GM12878 (cell line): ENCODE data around the gene STAT3. TPM values are rescaled to one million over a fixed set of nuclear protein-coding genes. Genes with fewer than 3 reads are reported as not detected.

Source experiments
- ATAC-seq: fragments of 200-7000 bp; cut with Tn5 transposase; 3 replicates; pipeline ENCODE4 v1.9.1; 2020; ENCODE audit warnings: mild to moderate bottlenecking, moderate library complexity
- Bru-seq: library from RNA; stranded (reverse); fragments of 400-500 nt; gene quantifications from one replicate; lab custom pipeline; 2021; lab: Mats Ljungman, UMichigan
- BruChase-seq, 2 experiments: library from RNA; stranded (reverse); fragments of 400-500 nt; gene quantifications; one replicate each; lab custom pipeline; 2021; lab: Mats Ljungman, UMichigan
- BruUV-seq: library from RNA; stranded (reverse); fragments of 400-500 nt; replicated peaks from 2 replicates; lab custom pipeline; 2021; lab: Mats Ljungman, UMichigan
- CTCF ChIA-PET: fragments of 300-600 bp; sonication (Branson Sonifier 250); formaldehyde crosslinking; extraction: SDS; loops from one replicate; lab custom pipeline; 2021; ENCODE audit warnings: inconsistent platforms; lab: Yijun Ruan, JAX
- POLR2A ChIA-PET: fragments of 350-600 bp; formaldehyde crosslinking; extraction: SDS; loops from one replicate; lab custom pipeline; 2021; ENCODE audit warnings: inconsistent platforms; lab: Charles Lee
- RAD21 ChIA-PET: fragments of 300-600 bp; sonication (Branson Sonifier 250); formaldehyde crosslinking; loops from one replicate; lab custom pipeline; 2023; ENCODE audit warnings: antibody characterized with exemption; ENCODE audit not compliant: unreplicated experiment; lab: Charles Lee
- SMC1A ChIA-PET: fragments of 300-600 bp; sonication (Branson Sonifier 250); formaldehyde crosslinking; loops from one replicate; lab custom pipeline; 2023; ENCODE audit not compliant: unreplicated experiment, uncharacterized antibody; lab: Charles Lee
- DNase-seq: peaks from one replicate; pipeline ENCODE4 v3.0.0-alpha.2; 2011; ENCODE audit warnings: low read depth, low spot score
- FAIRE-seq: peaks from 3 replicates; lab custom pipeline; 2011; peaks lifted over from hg19 to GRCh38; lab: Jason Lieb, UNC
- H2AFZ ChIP-seq: 2 replicates; pipeline ENCODE4 v1.6.0; 2011; ENCODE audit warnings: low read depth, low read length, control low read depth; ENCODE audit not compliant: control insufficient read depth
- H3K27ac ChIP-seq: 2 replicates; pipeline ENCODE4 v1.5.1; 2011; ENCODE audit warnings: control low read depth; ENCODE audit not compliant: control insufficient read depth, insufficient read depth
- H3K27me3 ChIP-seq, 2 experiments: replicated peaks in 1 of 2; 2 replicates each; pipeline versions ENCODE4 v1.6.0 to v1.6.1; 2011; ENCODE audit warnings: low read length in 1 of 2; ENCODE audit not compliant: control insufficient read depth in 2 of 2, insufficient read depth in 2 of 2
- H3K36me3 ChIP-seq, 2 experiments: 2 replicates each; pipeline ENCODE4 v1.5.1; 2011; ENCODE audit warnings: low read length in 1 of 2; ENCODE audit not compliant: control insufficient read depth in 2 of 2, insufficient read depth in 2 of 2
- H3K4me1 ChIP-seq: 2 replicates; pipeline ENCODE4 v1.6.1; 2011; ENCODE audit warnings: mild to moderate bottlenecking, low read length, moderate library complexity, mixed read lengths; ENCODE audit not compliant: control insufficient read depth, insufficient read depth
- H3K4me2 ChIP-seq: 2 replicates; pipeline ENCODE4 v1.6.0; 2011; ENCODE audit warnings: control low read depth; ENCODE audit not compliant: control insufficient read depth, insufficient read depth
- H3K4me3 ChIP-seq: fragments of 200-600 bp; sonication (generic); 2 replicates; pipeline ENCODE4 v1.5.1; 2016
- H3K79me2 ChIP-seq: 2 replicates; pipeline ENCODE4 v1.6.0; 2011; ENCODE audit warnings: low read length; ENCODE audit not compliant: control insufficient read depth, insufficient read depth
- H3K9ac ChIP-seq: 2 replicates; pipeline ENCODE4 v1.8.0; 2011; ENCODE audit warnings: low read length, control low read depth, mixed read lengths; ENCODE audit not compliant: control insufficient read depth, insufficient read depth
- H3K9me3 ChIP-seq: replicated peaks from 3 replicates; pipeline ENCODE4 v1.5.1; 2011; ENCODE audit warnings: mild to moderate bottlenecking, low read length; ENCODE audit not compliant: control insufficient read depth, insufficient read depth
- H4K20me1 ChIP-seq: 2 replicates; pipeline ENCODE4 v1.6.0; 2011; ENCODE audit not compliant: control insufficient read depth, insufficient read depth
- CTCF ChIP-seq, 3 experiments: IDR thresholded peaks in 2 of 3; conservative IDR thresholded peaks in 1 of 3; 2 replicates each; pipeline ENCODE4 v1.5.1; 2011; ENCODE audit warnings: low read depth in 3 of 3, low read length in 3 of 3, mild to moderate bottlenecking in 3 of 3, control low read depth in 2 of 3, moderate library complexity in 2 of 3, inconsistent platforms in 1 of 3, mixed read lengths in 1 of 3; ENCODE audit not compliant: control insufficient read depth in 2 of 3, insufficient read depth in 1 of 3; ENCODE audit errors: extremely low read depth in 1 of 3
- HDGF ChIP-seq: fragments of 450-650 bp; IDR thresholded peaks from 2 replicates; pipeline ENCODE4 v1.6.1; 2016; ENCODE audit warnings: antibody characterized with exemption
- IRF4 ChIP-seq: IDR thresholded peaks from 2 replicates; pipeline ENCODE4 v1.6.1; 2011; ENCODE audit warnings: low read depth, low read length
- LARP7 ChIP-seq: fragments of 450-650 bp; IDR thresholded peaks from 2 replicates; pipeline ENCODE4 v1.6.1; 2017; ENCODE audit warnings: mild to moderate bottlenecking
- NFIC ChIP-seq: IDR thresholded peaks from 2 replicates; pipeline ENCODE4 v1.6.1; 2012; ENCODE audit warnings: low read depth, mild to moderate bottlenecking, inconsistent platforms, low read length, moderate library complexity
- NR2F1 ChIP-seq: fragments of 450-650 bp; conservative IDR thresholded peaks from 2 replicates; pipeline ENCODE4 v1.6.1; 2017; ENCODE audit warnings: mild to moderate bottlenecking
- RBBP5 ChIP-seq: fragments of 200-600 bp; sonication (generic); conservative IDR thresholded peaks from 2 replicates; pipeline ENCODE4 v1.6.1; 2016
- ZBTB4 ChIP-seq: fragments of 450-650 bp; formaldehyde crosslinking; IDR thresholded peaks from 2 replicates; pipeline ENCODE4 v1.4.0; 2022; ENCODE audit warnings: mild to moderate bottlenecking, moderate library complexity
- ZNF274 ChIP-seq: IDR thresholded peaks from one replicate; pipeline ENCODE4 v1.8.0; 2011; ENCODE audit not compliant: insufficient read length, insufficient read depth
- WGBS: methylation state at CpG from one replicate; pipeline ENCODE4 v1.1.6; 2016; ENCODE audit warnings: low lambda C conversion rate; ENCODE audit not compliant: insufficient replicate concordance, insufficient coverage; ENCODE audit errors: missing lambda C conversion rate; 5-methylcytosine and 5-hydroxymethylcytosine counted together
- in situ Hi-C: fragments of 300-500 bp; cut with MboI; formaldehyde crosslinking; loops from 9 replicates; pipeline ENCODE4 v1.14.3; 2018; ENCODE audit warnings: mixed read lengths
- intact Hi-C: fragments of 100-400 bp; cut with micrococcal nuclease; formaldehyde crosslinking; loops from one replicate; pipeline ENCODE4 v1.14.2; 2022; ENCODE audit not compliant: unreplicated experiment
- long read RNA-seq, 2 experiments: library from polyadenylated mRNA; unstranded; transcript quantifications; one replicate each; pipeline ENCODE4 v2.0.0, GENCODE V29; 2019 to 2020
- polyA minus RNA-seq, 3 experiments: library from RNA; depleted of rRNA, polyadenylated mRNA; stranded (reverse); fragments of >200 nt; gene quantifications; 2 replicates each; pipeline ENCODE4 v1.2.3, GENCODE V29; 2011
- polyA plus RNA-seq, 11 experiments: library from polyadenylated mRNA; depleted of rRNA in 4 of 11; unstranded in 6 of 11; stranded (reverse) in 5 of 11; fragments of >200 nt; fragmentation: Nextera tagmentation in 4 of 11; fragmentation: Illumina TruSeq in 1 of 11; extraction: Ambion mirVana in 4 of 11; extraction: Trizol in 1 of 11; gene quantifications; 1 replicate in 1 of 11; 2 replicates in 10 of 11; pipeline versions ENCODE4 v1.2.1 to v1.2.3, GENCODE V29; 2011 to 2016; ENCODE audit warnings: inconsistent platforms in 2 of 11, missing spikeins in 2 of 11, low read depth in 1 of 11
- total RNA-seq, 4 experiments: library from RNA; depleted of rRNA in 3 of 4; stranded (reverse); fragments of >200 nt in 3 of 4; fragmentation: Illumina TruSeq in 1 of 4; extraction: Trizol in 1 of 4; gene quantifications; 2 replicates each; pipeline versions ENCODE4 v1.2.1 to v1.2.3, GENCODE V29; 2013 to 2021

Gene STAT3
- total RNA-seq (2013; cell fraction: nucleolus; rRNA removed), result 148 and 163 TPM in 2 replicates
- 54.0 and 59.3 TPM in 2 replicates for total RNA-seq (2014; rRNA removed)
- 51.3 and 54.5 TPM in 2 replicates for total RNA-seq (2014; rRNA removed; fragmentation: Illumina TruSeq; extraction: Trizol)
- 82.6 and 86.2 TPM in 2 replicates for total RNA-seq (2021)
- 58.9 TPM for polyA plus RNA-seq (2011; ENCODE audit: low read depth)
- polyA plus RNA-seq (2011; rRNA removed), result 63.6 and 74.7 TPM in 2 replicates
- polyA plus RNA-seq (2011; cell fraction: cytosol; rRNA removed), result 75.5 and 84.3 TPM in 2 replicates
- polyA plus RNA-seq (2011; cell fraction: nucleus; rRNA removed), result 78.8 and 87.2 TPM in 2 replicates
- 79.3 and 107 TPM in 2 replicates for polyA plus RNA-seq (2012)
- polyA plus RNA-seq (2014; fragmentation: Illumina TruSeq; extraction: Trizol), result 57.3 and 59.8 TPM in 2 replicates
- polyA plus RNA-seq (2014; fragmentation: Nextera tagmentation; extraction: Ambion mirVana), result 10 to 100 TPM; 18.4 to 18.9 TPM
- 55.0 and 62.0 TPM in 2 replicates for polyA plus RNA-seq (2014; rRNA removed)
- 10 to 100 TPM; 91.1 to 96.4 TPM for polyA plus RNA-seq (2016; fragmentation: Nextera tagmentation; extraction: Ambion mirVana)
- polyA minus RNA-seq (2011; rRNA and poly(A)+ RNA removed), result 99.8 and 120 TPM in 2 replicates
- 42.0 and 49.0 TPM in 2 replicates for polyA minus RNA-seq (2011; cell fraction: cytosol; rRNA and poly(A)+ RNA removed)
- 42.8 and 58.9 TPM in 2 replicates for polyA minus RNA-seq (2011; cell fraction: nucleus; rRNA and poly(A)+ RNA removed)
- percentile 91 among the genes with signal in this experiment for Bru-seq, nascent RNA
- BruChase-seq, experiment 1, labeled RNA remaining after a 6-hour chase, result percentile 95 among the genes with signal in this experiment
- BruChase-seq, experiment 2, labeled RNA remaining after a 2-hour chase, result percentile 91 among the genes with signal in this experiment
- long read RNA-seq, experiment 1, full-length matches to known transcripts, result 19 of 40 reads
- long read RNA-seq, experiment 1, partial matches to known transcripts, result 4 of 40 reads
- long read RNA-seq, experiment 1, other reads (novel, unspliced or antisense), result 17 of 40 reads
- long read RNA-seq, experiment 2, full-length matches to known transcripts, result 98 of 230 reads
- long read RNA-seq, experiment 2, partial matches to known transcripts, result 35 of 230 reads
- long read RNA-seq, experiment 2, other reads (novel, unspliced or antisense), result 97 of 230 reads

GRCh38 chr17:42388381-42389134, at the start of gene STAT3:
TSS of gene STAT3 (minus strand) at chr17:42388442. CDS start at chr17:42348516, 39,926 bp downstream.
- H3K27ac ChIP-seq, result peak within 1 kb of the TSS; percentile 97
- H3K79me2 ChIP-seq, result peaks cover 42% of the 10 kb centered on the region
- RAD21 ChIA-PET, result interaction anchor here (0.6 to 3.4 kb wide), 21 partner anchors 9 to 267 kb away, joined by 3 to 23 read pairs (median 4); partner anchors contain the start of gene KAT2A
- peaks cover 17% of the 10 kb centered on the region for H3K4me1 ChIP-seq
- FAIRE-seq, result peak; percentile 91
- no peaks in the 10 kb centered on the region for H4K20me1 ChIP-seq
- H3K36me3 ChIP-seq, result no peaks in the 10 kb centered on the region
- in situ Hi-C loops (no loop called here), intact Hi-C loops (loop anchor here (5.0 kb wide), 2 partner anchors 51 to 66 kb away; no protein-coding TSS in a partner anchor)
- peak; percentile 100 for DNase-seq
- H3K9ac ChIP-seq, result peak within 1 kb of the TSS; percentile 94
- no peaks in the 10 kb centered on the region for H3K9me3 ChIP-seq
- POLR2A ChIA-PET, result interaction anchor here (0.6 to 3.6 kb wide), 25 partner anchors 9 to 700 kb away, joined by 3 to 29 read pairs (median 4); partner anchors contain the start of genes DHX58 and STAT5A
- CTCF ChIA-PET, result interaction anchor here (0.5 to 7.0 kb wide), 18 partner anchors 9 to 189 kb away, joined by 3 to 52 read pairs (median 6); partner anchors contain the start of genes NAGLU and PSMC3IP
- peak within 1 kb of the TSS; percentile 91 for H3K4me3 ChIP-seq
- SMC1A ChIA-PET, result interaction anchor here (0.7 to 22.3 kb wide), 17 partner anchors 9 to 363 kb away, joined by 3 to 528 read pairs (median 7); no protein-coding TSS in a partner anchor
- peak within 1 kb of the TSS; percentile 98 for H3K4me2 ChIP-seq
- peak within 1 kb of the TSS; percentile 96 for H2AFZ ChIP-seq
- no TSS peak for BruUV-seq
- ATAC-seq, result peak; percentile 95
- 1% methylated on average over 44 of the region's 44 CpGs for WGBS
- H3K27me3 ChIP-seq, result no peaks in the 10 kb centered on the region
- TF ChIP-seq HDGF (peak; percentile 84), ZNF274 (no peak), ZBTB4 (CRISPR knock-in tag) (no peak), RBBP5 (no peak; the same call in 1 of the 2 replicates), NR2F1 (peak; percentile 66; the same call in 1 of the 2 replicates), NFIC (no peak), LARP7 (peak; percentile 44; the same call in 1 of the 2 replicates), IRF4 (peak; percentile 53; the same call in 1 of the 2 replicates), CTCF (IDR thresholded peaks at IDR 0.05 in 2 of 3, conservative IDR thresholded peaks at IDR 0.05 in 1 of 3; ENCODE audit: control insufficient read depth in 2 of 3, extremely low read depth in 1 of 3, insufficient read depth in 1 of 3, low read depth in 3 of 3, low read length in 3 of 3) (0 out of 6 replicates have a peak, but pooled peaks of 1 of the 3 experiments have one; percentile 3)
